Left forelimb (tissue), 1 donor: Measurements from ENCODE around the gene TRAF1.

ENCODE experiments used
- DNase-seq: peaks from one replicate; pipeline ENCODE4 v3.0.0-alpha.2; 2018; ENCODE audit warnings: low spot score

The TRAF1 gene

GRCh38 chr9:120924698-120925534 lies 1.7 kb downstream of the TRAF1 start:
- no peak for DNase-seq

- DNase-seq = no peak
These were observed 2.8 kb downstream of the TRAF1 start for GRCh38 chr9:120923620-120924328.

- DNase-seq = no peak
These were observed 4.0 kb downstream of the TRAF1 start for GRCh38 chr9:120922404-120923195.

- DNase-seq = no peak
These were observed 4.9 kb downstream of the TRAF1 start for GRCh38 chr9:120921661-120922181.

GRCh38 chr9:120920806-120921178 lies 5.8 kb downstream of the TRAF1 start:
- no peak for DNase-seq

- DNase-seq = no peak
These were observed 6.5 kb downstream of the TRAF1 start for GRCh38 chr9:120919843-120920805.

GRCh38 chr9:120918931-120919842 lies 7.4 kb downstream of the TRAF1 start:
- no peak for DNase-seq

- no peak for DNase-seq
These were observed 8.4 kb downstream of the TRAF1 start for GRCh38 chr9:120917929-120918762.

GRCh38 chr9:120916991-120917880 lies 9.4 kb downstream of the TRAF1 start:
- DNase-seq = no peak

- DNase-seq = no peak
These were observed 10.0 kb downstream of the TRAF1 start for GRCh38 chr9:120916588-120916987.

GRCh38 chr9:120915854-120916470 lies 10.6 kb downstream of the TRAF1 start:
- no peak for DNase-seq

GRCh38 chr9:120914953-120915352 lies 11.6 kb downstream of the TRAF1 start:
- DNase-seq = no peak

- no peak for DNase-seq
These were observed 12.2 kb downstream of the TRAF1 start for GRCh38 chr9:120914396-120914795.

- DNase-seq = no peak
These were observed 12.8 kb downstream of the TRAF1 start for GRCh38 chr9:120913647-120914264.

- DNase-seq = no peak
These were observed 13.5 kb downstream of the TRAF1 start for GRCh38 chr9:120912958-120913646.

GRCh38 chr9:120911295-120911837 lies 15.2 kb downstream of the TRAF1 start:
- no peak for DNase-seq
